HTERT RPE-1 (cell line): ENCODE data around the gene ANKRD34A.

Source experiments
- in situ Hi-C: fragments of 300-500 bp; cut with MboI; formaldehyde crosslinking; loops from 4 replicates; pipeline ENCODE4 v1.14.3; 2020; ENCODE audit warnings: low sequenced_read_pairs

Gene ANKRD34A

DNA sequence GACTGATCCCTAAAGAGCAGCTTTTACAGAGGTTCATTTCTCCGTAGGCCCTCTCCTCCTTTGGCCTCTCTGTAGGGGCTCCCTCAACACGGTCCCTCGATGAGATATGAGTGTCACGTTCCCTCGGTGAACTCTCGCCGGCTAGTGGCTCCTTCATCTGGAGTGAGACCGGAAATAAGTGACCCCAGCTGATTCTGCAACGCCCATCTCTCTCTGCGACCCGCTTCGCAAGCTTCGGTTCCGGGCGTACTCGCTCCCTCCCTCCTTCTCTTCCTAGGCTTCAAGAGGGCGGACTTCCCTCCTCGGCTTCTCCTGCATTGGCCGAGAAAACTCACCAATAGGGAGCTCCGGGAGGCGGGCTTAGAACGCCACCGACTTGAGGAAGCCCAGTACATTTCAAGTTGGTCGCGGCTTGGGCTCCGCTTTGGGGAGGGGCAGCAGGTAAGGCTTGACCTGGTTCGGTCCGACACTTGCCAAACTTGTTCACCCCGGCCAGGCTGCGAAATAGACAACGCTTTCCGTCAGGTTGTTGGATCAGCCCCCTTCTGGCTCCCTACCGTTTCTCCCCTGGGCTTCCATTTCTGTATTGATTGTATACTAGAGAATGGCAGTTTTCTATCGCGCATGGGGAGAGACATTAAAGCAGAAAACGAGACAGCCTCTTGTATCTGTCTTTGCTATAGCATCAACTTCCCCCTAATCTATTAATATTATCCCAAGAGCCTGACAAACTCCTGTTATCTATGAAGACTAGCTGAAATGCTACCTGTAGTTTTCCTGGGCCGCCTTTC lies at the start of gene ANKRD34A, which contains the start of gene POLR3GL:
Gene ANKRD34A, minus strand, starts transcription at position 248 of the 791 bp plus-strand sequence. CDS start 2,816 bp downstream, outside the sequence.
Gene POLR3GL, plus strand, starts transcription at position 363 of the 791 bp plus-strand sequence. CDS start 10,176 bp downstream, outside the sequence.
- in situ Hi-C loops = no loop called here

DNA sequence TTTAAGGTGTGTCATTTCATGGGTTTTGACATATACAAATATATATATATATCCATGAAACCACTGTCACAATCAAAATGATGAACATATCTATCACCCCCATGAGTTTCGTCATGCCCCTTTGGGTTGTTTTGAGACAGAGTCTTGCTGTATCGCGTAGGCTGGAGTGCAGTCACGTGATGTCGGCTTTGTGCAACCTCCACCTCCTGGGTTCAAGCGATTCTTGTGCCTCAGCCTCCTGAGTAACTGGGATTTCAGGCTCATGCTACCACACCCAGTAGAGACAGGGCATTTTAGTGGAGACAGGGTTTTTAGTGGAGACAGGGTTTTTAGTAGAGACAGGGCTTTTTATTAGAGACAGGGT lies 49.2 kb upstream of the ANKRD34A start:
- in situ Hi-C loops = no loop called here

DNA sequence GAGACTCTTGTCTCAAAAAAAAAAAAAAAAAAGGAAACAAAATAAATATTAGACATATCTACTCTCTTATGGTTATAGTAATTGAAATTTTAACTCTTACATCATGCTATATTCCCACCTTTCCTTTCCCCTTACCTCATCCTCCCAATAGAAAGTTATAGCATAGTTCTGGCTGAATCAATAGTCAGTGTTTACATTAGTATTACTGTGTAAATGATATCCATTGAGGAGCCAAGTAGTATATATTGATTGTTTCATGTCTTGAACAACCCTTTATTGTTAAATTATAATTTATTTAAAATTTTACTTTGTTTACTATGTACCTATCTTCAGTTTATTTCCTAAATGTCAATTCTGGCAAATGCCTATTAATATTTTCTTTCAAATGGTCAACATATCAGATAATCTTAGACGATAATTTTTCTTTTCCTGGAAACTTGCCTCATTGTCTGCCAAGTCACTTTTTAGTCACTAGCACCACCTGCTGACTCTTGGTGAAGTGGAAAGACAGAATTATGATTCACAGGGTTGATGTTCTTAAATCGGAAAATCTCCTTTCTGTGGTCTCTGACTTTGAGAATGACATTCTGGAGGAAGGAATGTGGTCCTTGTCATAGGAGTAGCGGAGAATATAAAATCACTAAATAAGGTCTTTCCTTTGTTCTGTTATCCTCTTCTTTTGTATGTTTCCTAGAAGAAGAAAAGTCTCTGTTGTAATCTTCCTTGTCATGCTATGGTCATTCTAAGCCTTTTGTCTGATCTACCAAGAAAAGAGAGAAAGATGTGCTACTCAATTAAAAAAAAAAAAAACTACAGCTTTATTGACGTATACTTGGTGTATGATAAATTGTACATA lies 48.6 kb upstream of the ANKRD34A start:
- in situ Hi-C loops = no loop called here

- in situ Hi-C loops = no loop called here
These were observed 45.9 kb upstream of the ANKRD34A start for GRCh38 chr1:146010126-146010738.

- in situ Hi-C loops = no loop called here
These were observed 43.2 kb upstream of the ANKRD34A start for GRCh38 chr1:146007489-146008133.

DNA sequence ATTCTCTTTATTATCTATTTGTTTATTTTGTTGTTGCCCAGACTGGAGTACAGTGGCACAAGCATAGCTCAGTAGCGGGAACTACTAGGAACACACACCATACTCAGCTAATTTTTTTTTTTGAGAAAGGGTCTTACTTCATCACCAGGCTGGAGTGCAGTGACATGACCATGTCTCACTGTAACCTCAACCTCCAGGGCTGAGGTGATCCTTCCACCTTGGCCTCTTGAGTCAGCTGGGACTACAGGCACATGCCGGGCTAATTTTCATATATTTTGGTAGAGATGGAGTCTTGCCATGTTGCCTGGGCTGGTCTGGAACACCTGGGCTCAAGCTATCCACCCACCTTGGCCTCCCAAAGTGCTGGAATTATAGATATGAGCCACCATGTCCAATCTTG lies 37.3 kb upstream of the ANKRD34A start:
- in situ Hi-C loops = no loop called here

- in situ Hi-C loops = no loop called here
These were observed 35.1 kb upstream of the ANKRD34A start for GRCh38 chr1:145999321-146000024.

GRCh38 chr1:145997718-145998023 lies 33.3 kb upstream of the ANKRD34A start:
- in situ Hi-C loops = no loop called here

GRCh38 chr1:145997016-145997717 lies 32.8 kb upstream of the ANKRD34A start:
- in situ Hi-C loops = no loop called here

GRCh38 chr1:145996433-145997015 lies 32.1 kb upstream of the ANKRD34A start, which contains the start of gene TXNIP:
Gene TXNIP, minus strand, starts transcription at chr1:145996579. Its CDS starts 313 bp downstream, at chr1:145996266.
- in situ Hi-C loops = no loop called here

GRCh38 chr1:145995964-145996432 lies 31.6 kb upstream of the ANKRD34A start:
- in situ Hi-C loops = no loop called here

DNA sequence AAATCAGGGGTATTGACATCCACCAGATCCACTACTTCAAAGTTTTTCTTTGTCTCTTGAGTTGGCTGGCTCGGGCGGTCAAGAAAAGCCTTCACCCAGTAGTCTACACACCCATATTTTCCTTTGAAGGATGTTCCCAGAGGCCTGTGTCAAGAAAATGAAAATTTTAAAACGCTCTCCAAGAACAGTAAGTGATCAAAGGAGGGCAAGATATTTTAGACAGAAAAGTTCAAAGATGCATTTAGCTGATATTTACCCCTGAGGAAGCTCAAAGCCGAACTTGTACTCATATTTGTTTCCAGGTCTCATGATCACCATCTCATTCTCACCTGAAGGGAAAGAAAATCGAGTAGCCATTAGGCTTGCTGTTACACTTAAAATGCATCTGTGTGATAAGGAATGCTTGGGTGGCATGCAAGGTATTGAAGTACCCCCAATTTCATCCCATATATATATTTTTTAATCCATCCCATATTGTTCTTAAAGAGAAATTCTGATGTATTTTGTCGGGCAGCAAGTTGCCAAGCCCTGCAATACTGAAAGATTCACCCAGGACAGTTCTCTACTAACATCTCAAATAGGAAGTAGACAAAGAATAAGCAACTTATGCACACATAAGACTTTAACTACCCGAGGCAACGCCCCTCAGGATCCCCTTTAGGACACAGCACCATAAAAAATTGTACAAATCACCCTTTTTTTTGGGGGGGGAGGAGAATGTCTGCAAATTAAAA lies 30.9 kb upstream of the ANKRD34A start:
- in situ Hi-C loops = no loop called here

GRCh38 chr1:145994391-145995120 lies 30.2 kb upstream of the ANKRD34A start:
- in situ Hi-C loops = no loop called here

DNA sequence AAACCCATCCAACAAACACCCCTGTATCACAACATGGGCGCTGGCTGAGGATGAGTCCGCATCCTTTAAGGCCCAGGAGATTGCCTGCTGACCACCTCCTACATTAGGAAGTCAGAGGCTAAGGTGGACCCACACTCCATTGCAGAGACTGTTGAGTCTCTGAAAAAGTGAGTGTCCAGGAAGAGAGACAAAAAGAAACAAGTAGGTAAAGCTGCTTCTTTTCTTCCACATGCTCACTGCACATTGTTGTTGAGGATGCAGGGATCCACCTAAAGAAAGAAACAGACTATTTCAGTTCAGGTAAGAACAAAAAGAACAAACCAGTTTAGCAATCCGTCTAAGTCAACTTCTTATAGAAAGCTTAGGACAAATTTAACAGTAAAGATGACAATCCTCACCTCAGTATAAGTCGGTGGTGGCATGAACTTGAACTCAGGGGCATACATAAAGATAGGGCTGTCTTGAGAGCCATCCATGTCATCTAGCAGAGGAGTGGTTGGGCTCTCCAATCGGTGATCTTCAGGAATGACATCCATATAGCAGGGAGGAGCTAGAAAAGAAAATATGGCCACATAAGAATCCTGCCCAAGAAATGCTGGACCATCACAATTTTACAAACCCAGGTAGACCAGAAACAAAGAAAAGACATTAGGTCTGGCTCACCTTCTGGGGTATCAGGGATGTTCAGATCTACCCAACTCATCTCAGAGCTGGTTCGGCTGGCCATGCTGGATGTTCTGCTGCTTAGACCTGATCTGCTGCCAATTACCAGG lies 29.4 kb upstream of the ANKRD34A start:
- in situ Hi-C loops = no loop called here

DNA sequence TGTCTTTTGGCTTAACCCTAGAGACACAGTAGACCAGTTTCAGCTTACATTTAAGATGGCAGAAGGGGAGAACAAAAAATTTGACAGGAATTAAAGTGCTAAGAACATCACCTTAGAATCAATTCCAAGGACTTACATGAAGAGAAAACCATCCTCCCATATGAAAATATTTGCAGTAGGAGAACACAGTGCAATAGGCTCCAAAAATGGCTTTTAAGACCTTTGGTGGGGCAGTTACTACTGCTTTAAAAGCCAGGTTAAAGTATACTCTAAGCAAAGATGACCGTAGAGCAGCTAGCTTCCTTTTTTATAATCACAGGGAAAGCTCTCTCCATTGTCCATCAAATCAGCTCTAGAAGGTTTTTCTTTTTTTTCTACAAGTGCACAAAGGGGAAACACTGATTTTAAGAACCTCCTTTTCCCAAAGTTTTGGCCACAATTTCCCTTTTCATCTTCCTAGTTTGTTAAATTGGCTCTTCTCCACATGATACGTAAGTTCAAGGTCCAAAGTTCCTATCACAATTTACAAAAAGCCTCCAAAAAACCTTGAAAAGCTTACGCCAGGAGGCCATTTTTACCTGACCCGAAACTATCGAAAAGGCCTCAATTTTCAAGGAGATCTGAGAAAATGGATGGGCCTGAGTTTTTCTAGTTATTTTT lies 28.7 kb upstream of the ANKRD34A start:
- in situ Hi-C loops = no loop called here

GRCh38 chr1:145992502-145992936 lies 28.1 kb upstream of the ANKRD34A start:
- in situ Hi-C loops = no loop called here
